G401 (cell line): ENCODE data around the gene SIAH1. TPM values are rescaled to one million over a fixed set of nuclear protein-coding genes. Genes with fewer than 3 reads are reported as not detected.

Experiments used
- total RNA-seq: library from RNA; depleted of rRNA; stranded (reverse); fragments of >200 nt; shearing (Covaris generic); gene quantifications from 2 replicates; pipeline ENCODE4 v1.2.3, GENCODE V29; 2014; rRNA removed

SIAH1 gene
- total RNA-seq, 1 experiment from 2014 or later: 21.3 TPM

Other genes with a start within 250 kb of the SIAH1 start
- gene ABCC12, start 229.4 kb downstream of the SIAH1 start, total RNA-seq: not detected in 2 replicates
- 21.2 and 36.1 TPM in 2 replicates for gene LONP2, start 141.1 kb downstream of the SIAH1 start, total RNA-seq
- 0.03 and 0.12 TPM in 2 replicates for gene ABCC11, start 137.9 kb downstream of the SIAH1 start, total RNA-seq
- gene N4BP1, start 224.8 kb upstream of the SIAH1 start, total RNA-seq: 11.4 and 28.3 TPM in 2 replicates